GM12872 (cell line): ENCODE measurements around the gene SLC26A4.

Experiments used
- CTCF ChIP-seq: IDR thresholded peaks from 3 replicates; pipeline ENCODE4 v1.5.1; 2011; ENCODE audit warnings: low read depth, mild to moderate bottlenecking, low read length, moderate library complexity; ENCODE audit not compliant: insufficient read depth

SLC26A4 gene

GRCh38 chr7:107660381-107661080 lies at the start of gene SLC26A4:
Gene SLC26A4, plus strand, starts transcription at chr7:107660828. Its CDS starts 814 bp downstream, at chr7:107661642.
- no peak for TF ChIP-seq CTCF

- no peak for TF ChIP-seq CTCF
Observed at GRCh38 chr7:107613439-107613838, 47.2 kb upstream of the SLC26A4 start.

- TF ChIP-seq CTCF: no peak
Observed at GRCh38 chr7:107613948-107614347, 46.7 kb upstream of the SLC26A4 start.

GRCh38 chr7:107614425-107614824 lies 46.2 kb upstream of the SLC26A4 start:
- TF ChIP-seq CTCF: no peak

- no peak for TF ChIP-seq CTCF
Observed at GRCh38 chr7:107615910-107616680, 44.5 kb upstream of the SLC26A4 start.

GRCh38 chr7:107622429-107622828 lies 38.2 kb upstream of the SLC26A4 start:
- TF ChIP-seq CTCF: no peak

- no peak for TF ChIP-seq CTCF
Observed at GRCh38 chr7:107622894-107623293, 37.7 kb upstream of the SLC26A4 start.
